ENCODE results near the gene NEK1. TPM values are rescaled to one million over a fixed set of nuclear protein-coding genes. Genes with fewer than 3 reads are reported as not detected.

Gene NEK1
- total and polyA plus RNA-seq, 2 of the 8 experiments (the other 6 are each of a cell fraction or from before 2014, with no cell fraction given), result 3.9 to 11.7 TPM

- TF ChIP-seq POLR2A (IDR thresholded peaks at IDR 0.05; ENCODE audit: control extremely low read depth in 1 of 2, low read depth in 2 of 2, low read length in 2 of 2), result peak; percentile 62 to 89
- TF ChIP-seq TAF1 (IDR thresholded peaks at IDR 0.05; ENCODE audit: low read depth, low read length), result peak; percentile 77; the same call in 1 of the 2 replicates
- peak; percentile 36; the same call in 1 of the 2 replicates for TF ChIP-seq MAX (IDR thresholded peaks at IDR 0.05)
- TF ChIP-seq SIRT6 (IDR thresholded peaks at IDR 0.05; ENCODE audit: low read length), result no peak
- no peak for TF ChIP-seq TAF7 (optimal IDR thresholded peaks at IDR 0.05; ENCODE audit: borderline replicate concordance, low read depth, low read length)
- TF ChIP-seq CTBP2 (IDR thresholded peaks at IDR 0.05; ENCODE audit: borderline replicate concordance, insufficient read depth, insufficient read length, low read length), result no peak
- TF ChIP-seq YY1 (IDR thresholded peaks at IDR 0.05; ENCODE audit: low read depth, low read length), result peak; percentile 34; the same call in 1 of the 2 replicates
- TF ChIP-seq JUND (IDR thresholded peaks at IDR 0.05; ENCODE audit: low read length), result peak; percentile 87
- TF ChIP-seq TBP (IDR thresholded peaks at IDR 0.05; ENCODE audit: low read depth, low read length), result peak; percentile 73
- TF ChIP-seq TEAD4 (IDR thresholded peaks at IDR 0.05; ENCODE audit: low read depth, low read length), result peak; percentile 41; the same call in 1 of the 2 replicates
- TF ChIP-seq ATF3 (IDR thresholded peaks at IDR 0.05; ENCODE audit: insufficient read depth, low read depth, low read length), result no peak
These were observed 47.6 kb upstream of the NEK1 start (continued) for GRCh38 chr4:169659716-169660670.
